TTC549 (cell line): ENCODE measurements around the gene PRKG1.
"Not testable (repeated sequence)": the region's sequence is repeated elsewhere in the genome, so short reads cannot be mapped to it uniquely, and the experiment has no call there.

Experiments
- FAIRE-seq: peaks from 2 replicates; lab custom pipeline; 2012; peaks lifted over from hg19 to GRCh38; lab: Jason Lieb, UNC

Gene PRKG1

DNA sequence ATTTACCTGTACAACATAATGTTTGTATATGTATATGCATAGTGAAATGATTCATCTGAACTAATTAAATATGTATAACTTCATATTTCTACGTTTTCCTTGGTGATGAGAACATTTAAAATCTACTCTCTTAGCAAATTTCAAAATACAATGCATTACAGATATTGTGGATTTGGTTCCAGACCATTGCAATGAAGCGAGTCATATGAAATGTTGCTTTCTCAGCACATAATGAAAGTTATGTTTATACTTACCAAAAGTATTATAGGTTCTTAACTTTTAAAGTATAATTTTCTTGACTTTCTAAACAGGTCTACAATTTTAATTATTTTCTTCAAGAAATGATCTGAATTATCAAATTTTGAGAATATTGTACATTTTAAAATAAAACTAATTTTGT is 435.9 kb downstream of the PRKG1 start:
- FAIRE-seq = no peak

DNA sequence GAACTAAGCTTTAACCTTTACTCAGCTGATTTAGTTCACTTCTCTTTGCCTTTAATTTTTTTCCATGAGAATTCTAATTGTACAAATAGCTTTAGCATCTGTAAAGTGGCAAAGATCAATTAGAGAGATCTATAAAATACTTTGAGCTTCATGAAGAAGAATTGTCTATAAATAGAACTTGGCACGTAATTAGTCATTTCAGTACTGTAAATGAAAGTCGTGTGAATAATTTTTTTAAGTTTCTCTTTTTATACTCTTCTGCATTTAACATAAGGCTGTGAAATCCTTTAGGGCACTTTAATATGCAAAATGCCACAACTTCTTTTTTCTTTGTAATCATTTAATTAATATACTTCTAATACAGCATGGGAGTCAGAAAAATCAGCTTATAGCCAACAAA is 447.3 kb downstream of the PRKG1 start:
- no peak for FAIRE-seq

DNA sequence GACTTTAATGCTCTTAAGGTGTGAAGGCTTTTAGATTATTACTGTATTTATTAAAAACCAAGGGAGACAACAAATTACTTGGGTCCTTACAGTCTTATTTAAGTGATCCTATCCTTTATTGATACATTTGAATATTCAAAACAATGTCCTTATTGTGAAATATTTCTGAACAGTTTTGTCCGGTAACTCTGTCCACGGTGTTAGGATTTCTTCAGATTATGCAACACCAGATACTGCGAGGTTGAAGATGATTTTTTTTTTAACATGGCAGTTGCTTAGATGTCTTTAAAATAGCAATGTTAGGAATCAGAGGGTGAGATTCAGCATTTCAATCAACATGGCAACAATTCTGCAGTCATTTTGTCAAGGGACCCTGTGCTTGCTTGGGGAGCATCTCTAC is 448.6 kb downstream of the PRKG1 start:
- FAIRE-seq = no peak

DNA sequence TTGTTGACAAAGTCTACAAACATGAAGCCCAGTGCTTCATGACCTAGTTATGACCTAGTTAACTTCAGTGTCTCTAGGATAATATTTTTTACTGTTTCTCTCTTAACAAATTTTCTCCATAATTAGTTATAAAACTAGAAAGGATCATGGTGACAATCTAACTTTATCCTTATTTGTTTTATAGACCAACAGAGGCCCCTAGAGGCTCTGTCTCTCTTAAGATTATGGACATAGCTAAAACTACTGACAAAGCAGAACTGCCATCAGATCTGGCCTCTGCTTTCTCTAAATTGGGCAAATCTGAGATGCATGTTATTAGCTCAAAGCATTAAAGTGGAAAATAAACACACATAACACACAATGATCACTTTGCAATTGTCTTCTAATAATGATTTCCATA is 449.2 kb downstream of the PRKG1 start:
- FAIRE-seq = no peak

DNA sequence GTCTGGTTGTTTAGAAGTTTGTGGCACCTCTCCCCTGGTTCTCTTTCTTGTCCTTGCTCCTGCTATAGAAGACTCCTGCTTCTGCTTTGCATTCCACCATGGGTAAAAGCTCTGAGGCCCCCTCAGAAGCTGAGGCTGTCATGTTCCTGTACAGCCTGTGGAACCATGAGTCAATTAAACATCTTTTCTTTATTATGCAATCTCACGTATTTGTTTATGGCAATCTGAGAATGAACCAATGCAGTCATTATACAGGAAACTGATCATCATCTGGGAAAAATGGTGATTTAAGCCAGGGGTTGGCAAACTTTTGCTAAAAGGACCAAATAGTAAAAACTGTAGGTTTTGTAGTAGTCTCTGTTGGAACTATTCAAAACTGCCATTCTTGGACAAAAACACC is 449.8 kb downstream of the PRKG1 start:
- FAIRE-seq = no peak

DNA sequence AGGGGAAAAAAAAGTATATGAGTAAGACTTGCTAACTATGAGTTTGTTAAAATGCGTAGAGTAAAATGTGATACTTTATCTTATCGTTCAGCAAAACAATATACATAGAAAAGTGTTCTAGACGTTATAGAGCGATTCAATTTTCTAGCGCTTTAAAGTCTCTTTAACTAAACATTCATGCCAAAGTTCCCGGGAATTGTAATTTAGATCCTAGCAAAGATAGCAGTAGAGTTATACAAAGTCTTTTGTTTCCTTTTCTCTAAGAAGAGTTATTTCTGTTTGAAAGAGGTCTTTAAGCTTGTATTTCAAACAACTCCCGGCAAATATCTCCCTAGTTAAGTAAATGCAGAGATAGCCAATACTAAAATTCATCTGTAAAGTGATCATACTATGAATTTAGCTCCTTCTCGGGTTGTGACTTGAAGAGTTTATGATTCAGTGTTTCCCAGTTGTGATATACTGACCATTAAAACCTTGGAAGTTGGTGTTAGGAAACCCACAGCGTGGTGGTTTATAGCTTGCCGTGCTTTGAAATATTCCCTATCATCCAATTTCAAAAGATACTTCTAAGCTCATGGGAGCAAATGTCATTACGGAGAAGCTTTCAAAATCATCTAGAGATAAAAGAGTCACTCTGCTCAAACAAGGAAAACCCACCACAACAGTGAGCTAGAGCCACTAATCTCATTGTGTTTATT is 453.4 kb downstream of the PRKG1 start:
- no peak for FAIRE-seq

DNA sequence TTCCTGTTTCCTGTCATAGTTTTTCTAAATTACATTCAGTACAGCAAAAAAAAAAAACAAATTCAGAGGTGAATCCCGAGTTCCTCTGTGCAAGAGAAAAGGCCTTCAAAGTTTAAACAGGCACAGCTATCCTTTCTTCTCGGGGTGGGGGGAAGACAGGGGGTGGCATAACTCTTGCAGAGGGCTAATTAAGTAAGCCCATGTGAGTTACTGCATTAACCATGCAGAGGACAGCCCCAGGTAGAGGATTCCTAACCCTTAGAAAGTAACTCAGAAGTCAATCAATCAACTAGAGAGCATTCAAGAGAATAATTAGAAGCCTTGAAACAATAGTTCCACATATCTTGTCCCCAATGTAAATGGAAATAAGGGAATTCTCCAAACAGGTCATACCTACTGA is 454.2 kb downstream of the PRKG1 start:
- no peak for FAIRE-seq

DNA sequence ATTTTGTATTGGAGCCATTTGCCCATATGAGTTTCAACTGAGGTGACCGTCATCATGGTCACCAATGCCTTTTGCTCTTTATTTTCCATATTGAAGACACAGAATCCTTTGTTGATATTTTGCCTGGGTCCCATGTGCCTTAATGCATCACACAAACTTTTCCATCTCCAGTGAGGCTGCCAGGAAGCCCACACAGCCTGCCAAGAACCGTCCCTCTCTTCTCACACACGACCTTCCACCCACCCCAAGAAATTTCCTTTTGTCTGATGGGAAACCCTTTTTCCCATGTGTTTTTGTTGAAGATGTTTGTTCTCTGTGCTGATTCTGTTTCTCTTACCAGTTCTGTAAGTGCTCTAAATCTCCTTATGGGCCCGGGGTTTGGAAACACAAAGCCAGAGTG is 456.3 kb downstream of the PRKG1 start:
- no peak for FAIRE-seq

DNA sequence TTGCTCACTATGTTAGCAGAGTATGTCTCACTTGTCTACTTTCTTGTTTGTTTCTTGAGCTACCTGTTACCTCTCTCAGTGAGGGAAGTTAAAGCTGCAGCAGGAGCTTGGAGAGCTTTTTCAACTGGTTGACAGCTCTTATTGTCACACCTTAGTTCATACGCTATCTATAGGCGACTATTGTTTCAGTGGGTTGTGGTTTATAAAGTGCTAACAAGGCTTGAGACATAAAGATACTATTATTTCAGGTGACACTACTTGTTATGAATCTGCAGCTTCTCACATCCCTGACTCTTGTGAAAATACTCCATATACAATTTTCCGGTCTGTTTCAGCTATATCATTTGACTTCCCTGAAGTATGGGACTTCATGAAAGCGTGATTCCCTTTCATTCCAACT is 457.8 kb downstream of the PRKG1 start:
- no peak for FAIRE-seq

DNA sequence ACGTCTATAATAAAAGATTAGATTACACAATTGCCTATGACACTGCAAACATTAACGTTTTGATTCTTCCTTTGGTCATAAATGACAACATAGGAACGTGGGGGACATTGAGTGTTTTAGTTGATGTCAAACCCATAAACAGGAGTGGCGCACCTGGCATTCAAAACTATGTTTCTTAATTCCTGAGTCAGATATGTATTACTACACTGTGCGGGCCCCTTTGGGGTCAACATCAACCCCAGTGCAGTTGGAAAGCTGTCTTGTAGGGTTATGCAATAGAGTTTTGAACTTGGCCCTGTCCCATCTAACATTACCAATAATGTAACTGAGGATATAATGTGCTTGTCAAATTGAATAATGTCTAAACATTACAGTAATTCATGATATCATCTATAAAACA is 468.6 kb downstream of the PRKG1 start:
- no peak for FAIRE-seq

DNA sequence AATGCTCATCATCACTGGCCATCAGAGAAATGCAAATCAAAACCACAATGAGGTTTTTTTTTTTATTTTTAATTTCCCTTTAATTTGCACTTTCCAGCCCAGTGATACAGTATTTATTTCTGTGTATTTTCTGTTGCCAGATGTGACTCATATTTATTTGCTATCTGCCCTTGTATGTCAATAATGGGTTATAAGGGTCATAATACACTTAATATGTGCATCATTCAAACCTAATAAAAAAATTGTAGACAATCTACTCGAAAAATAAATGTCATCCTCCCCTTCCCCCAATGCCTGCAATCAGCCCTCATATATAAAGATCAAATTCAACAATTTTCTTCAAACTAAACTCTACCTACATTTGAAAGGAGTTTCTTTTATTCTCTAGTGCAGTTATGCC is 470.6 kb downstream of the PRKG1 start:
- no peak for FAIRE-seq

DNA sequence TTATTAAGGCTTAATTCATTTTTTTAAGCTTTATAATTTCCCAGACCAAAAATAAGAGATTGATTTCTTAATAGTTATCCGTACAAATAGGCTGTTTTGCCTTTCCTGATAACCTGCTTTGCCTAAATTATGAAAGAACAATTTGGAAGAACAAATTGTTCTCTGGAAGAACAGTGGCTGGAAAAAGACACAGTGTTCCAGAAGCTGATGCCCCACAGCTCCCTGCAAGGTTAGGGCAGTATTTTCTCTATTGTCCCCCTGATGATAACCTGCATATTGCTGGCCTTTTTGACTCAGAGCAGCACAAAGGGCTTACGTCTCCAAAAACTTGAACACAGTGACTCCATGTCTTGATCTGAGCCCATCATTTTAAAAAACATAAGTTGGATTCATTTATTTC is 473.7 kb downstream of the PRKG1 start:
- no peak for FAIRE-seq

DNA sequence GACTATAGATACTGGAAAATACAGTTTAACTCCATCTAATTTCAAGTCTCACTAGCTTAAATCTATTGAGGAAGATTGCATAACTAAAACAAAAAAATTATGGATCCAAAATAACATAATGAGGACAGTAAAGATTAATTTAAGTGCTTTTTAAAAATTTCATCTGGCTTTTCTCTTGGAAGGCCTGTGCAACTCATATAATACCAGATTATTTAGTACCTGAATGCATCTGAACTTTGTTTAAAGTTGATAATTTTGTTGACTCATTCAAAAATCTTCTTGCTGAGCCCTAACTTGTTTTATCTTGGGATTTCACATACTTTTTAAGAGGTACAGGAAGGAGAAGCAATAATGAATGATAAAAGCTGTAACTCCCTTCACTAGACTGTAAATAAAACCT is 478.6 kb downstream of the PRKG1 start:
- no peak for FAIRE-seq

DNA sequence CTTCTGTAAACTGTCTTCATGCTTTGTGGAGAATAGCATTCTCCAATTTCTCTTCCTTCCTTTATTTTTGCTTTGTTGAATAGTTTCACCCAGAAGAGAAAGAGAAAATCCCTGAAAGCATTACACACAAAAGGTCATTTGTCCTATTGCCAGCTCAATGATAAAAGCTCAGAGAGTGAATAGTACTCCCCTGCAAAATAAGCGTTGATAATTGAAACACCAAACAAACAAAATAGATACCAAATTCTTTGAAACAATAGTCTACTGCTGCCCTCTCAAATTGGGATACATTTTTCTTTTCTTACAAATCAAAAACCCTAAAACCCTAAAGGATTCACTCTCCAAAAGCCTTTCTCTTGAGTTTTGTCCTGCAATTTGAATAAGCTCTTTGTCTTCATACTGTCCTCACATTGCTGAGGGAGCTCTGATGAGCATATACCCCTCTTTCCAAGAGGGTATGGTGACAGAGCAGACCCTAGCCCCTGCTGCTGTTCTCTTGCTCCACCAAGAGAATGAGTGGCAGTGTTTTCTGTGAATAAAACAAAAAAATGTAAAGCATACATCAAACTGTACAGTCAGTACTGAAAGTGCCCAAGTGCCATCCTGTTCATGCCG is 490.7 kb downstream of the PRKG1 start:
- no peak for FAIRE-seq

DNA sequence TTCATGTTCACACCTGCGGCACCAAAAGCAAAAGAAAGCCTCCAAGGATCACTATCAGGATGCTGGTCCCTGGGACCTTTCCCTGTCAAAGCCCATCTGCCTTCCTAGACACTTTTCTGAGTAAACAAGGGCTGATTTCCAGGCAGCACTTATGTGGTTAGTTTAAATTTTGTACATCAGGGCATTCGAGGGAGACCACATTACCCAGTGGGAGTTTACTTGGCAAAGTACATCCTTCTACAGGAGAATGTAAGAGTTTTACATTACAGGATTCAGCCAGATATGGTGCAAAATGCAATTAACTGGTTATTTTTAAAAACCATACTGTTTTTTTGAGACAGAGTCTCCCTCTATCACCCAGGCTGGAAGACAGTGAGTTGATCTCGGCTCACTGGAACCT is 493.0 kb downstream of the PRKG1 start:
- FAIRE-seq = no peak

DNA sequence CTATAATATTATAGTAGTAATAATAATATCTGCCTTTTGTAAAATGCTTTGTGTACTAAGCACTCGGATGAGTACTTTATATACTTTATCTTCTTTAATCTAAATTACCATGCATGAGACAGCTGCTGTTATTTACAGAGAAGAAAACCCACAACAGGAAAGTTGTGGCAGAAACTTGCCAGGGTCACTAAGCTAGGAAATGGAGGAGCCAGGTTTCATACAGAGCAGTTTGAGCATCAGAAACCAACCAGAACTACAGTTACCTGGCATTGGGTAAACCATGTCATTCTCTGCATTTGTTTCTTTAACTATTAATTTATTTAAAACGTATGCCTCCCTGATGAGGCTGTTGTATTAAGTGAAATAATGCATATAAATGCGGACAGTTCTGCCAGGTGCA is 495.2 kb downstream of the PRKG1 start:
- FAIRE-seq = no peak

DNA sequence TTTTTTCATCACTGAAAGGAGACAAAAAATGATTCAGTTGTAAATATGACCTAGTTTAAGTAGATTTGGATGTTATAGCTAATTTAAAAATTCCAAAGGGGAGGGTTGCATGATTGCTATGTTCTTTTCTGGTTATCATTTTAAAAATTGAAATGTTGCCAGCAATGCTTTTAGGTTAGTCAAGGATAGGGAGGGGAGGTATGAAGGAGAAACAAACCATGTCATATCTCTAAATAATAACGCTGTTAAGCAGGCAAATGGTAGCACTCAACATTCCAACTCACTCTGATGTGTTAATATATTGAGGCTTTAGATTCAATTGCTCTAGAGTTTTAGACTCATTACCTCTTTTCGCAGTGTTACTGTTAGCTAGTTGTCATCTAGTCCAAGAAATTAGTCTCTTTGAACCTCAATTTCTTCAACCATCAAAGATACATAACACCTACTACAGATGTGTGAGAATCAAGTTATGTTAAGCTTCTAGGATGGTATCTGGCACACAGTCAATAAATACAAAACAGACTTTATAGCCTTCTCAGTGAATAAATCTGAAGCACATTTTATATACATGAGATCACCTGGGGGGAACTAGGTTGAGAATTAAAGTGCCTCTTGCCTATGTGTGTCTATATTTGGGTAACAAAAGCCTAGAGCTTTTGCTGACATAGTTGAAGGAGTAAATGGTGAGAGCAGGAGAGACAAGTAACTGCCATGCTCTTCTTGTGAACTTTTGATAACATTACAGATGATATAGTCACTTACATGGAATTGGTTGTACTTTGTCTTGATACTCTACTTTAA is 500.2 kb downstream of the PRKG1 start:
- FAIRE-seq = no peak

DNA sequence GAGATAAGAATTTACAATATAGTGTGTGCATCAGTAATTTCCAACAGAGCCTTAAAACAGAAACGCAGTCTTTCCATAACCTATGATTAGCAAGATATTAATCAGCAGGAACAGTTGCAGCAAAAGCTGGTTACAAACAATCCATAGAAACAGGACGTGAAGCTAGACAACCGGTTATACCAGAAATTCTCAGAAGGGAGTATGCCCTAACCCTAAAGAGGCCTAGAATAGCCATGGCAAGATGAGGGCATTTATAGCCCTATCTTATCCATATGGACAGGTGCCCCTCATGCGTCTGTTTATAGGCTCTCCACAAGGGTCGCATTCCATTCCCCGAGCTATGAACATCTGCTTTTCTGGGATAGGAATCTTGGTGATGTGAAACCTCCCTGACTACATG is 506.9 kb downstream of the PRKG1 start:
- not testable (repeated sequence) for FAIRE-seq

DNA sequence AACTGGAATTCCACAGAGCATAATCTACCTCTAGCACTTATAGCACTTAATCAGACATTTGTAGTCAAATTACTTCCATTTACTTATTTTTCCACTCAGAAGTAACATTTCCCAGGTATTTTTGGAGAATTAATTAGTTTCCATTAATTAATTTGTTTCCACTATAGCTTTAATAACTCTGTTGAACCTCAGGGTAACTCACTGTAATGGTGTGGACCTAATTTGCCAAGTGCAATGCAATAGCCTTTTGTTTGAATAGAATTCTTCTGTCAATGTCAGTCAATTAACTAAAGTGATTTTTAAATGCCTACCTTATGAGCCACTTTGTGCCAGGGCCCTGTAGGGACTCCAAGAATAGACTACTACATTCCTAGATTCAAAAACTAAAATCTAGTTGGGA is 509.7 kb downstream of the PRKG1 start:
- FAIRE-seq = no peak

DNA sequence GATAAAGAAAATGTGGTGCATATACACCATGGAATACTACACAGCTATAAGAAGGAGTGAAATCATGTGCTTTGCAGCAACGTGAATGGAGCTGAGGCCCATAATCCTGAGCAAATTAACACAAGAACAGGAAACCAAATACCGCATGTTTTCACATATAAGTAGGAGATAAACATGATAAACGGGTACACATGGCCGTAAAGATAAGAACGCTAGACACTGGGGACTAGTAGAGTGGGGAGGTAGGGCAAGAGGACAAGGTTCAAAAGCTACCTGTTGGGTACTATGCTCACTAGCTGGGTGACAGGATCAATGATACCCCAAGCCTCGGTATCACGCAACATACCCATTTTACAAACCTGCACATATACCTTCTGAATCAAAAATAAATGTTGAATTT is 511.5 kb downstream of the PRKG1 start:
- no peak for FAIRE-seq

DNA sequence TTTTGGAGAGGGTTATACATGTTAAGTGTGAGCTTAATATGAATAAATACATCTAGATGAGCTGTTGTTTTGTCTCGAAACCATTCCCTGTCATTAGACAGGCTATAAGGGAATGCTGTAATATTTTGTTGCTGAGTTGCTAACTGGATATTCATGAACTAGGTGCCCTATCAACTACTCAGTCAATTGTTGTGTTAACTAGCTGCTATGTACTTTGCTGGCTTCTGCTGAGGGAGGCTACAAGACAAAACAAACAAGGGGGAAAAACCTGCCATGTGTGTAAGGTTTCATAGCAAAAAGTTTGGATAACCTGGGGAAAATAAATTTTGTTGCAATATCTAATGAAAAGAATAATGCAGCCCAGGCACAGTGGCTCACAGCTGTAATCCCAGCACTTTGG is 514.7 kb downstream of the PRKG1 start:
- FAIRE-seq = no peak

DNA sequence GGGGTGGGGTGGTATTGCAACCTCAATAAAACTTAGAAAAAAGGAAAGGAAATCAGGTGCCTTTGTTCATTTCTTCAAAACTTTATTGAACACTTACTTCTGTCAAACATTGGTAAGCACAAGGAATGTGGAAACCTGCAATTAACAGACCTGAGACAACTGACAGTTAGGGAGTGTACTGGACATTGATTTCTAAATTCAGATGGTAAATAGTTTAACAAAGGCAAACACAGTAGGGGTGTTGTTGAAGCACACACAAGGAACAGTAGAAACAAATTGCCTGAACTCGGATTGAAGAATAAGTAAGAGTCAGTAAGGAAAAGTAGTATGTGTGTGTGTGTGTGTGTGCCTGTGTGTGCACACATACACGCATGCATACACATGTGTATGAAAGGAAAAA is 516.5 kb downstream of the PRKG1 start:
- no peak for FAIRE-seq

DNA sequence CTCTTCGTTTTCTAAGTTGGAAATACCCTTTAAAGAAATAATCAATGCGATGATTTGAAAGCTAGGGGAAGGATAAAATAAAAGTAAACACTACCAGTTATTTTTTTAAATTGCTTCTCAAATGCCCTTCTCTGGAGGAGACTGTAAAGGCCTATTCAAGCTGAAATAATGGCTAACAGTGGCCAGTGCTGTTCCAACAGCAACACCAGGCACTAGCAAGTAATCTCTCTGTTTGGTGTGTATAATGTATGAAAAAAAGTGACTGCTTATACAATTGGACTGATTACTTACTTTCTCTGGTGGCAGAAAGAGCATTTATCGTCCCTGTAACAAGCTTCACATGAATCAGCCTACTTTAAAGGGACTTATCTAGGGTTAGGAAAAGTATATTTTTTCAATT is 522.4 kb downstream of the PRKG1 start:
- FAIRE-seq = no peak

DNA sequence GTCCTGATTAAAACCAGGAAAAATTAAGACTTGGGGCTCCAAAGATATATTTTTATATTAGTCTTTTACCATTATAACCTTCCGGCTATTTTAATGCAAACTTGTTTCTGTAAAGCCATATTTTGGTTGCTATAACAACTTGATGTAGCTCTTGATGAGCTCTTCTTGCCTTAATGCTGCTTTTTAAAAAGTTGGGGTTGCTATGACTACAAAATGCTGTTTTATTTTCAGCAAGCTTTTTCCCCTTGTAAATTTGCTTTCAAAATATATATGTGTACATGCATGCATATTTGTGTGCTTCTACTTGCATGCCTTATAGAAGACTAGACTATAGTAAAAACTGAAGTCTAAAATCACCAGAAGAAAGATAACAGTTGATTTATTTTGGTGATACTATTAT is 525.4 kb downstream of the PRKG1 start:
- no peak for FAIRE-seq
